Upper lobe of left lung (tissue), 6 donors: ENCODE results near the gene ZNF577. TPM values are rescaled to one million over a fixed set of nuclear protein-coding genes. Genes with fewer than 3 reads are reported as not detected.
A peak's percentile ranks its signal among the peaks of the same experiment; 100 is the strongest.

ENCODE experiments used
- ATAC-seq, 2 donors: fragments of 200-7000 bp; cut with Tn5 transposase; one replicate each; pipeline ENCODE4 v1.9.1; 2022; ENCODE audit warnings: mild to moderate bottlenecking in 2 of 2, moderate library complexity in 2 of 2; ENCODE audit not compliant: low FRiP score in 2 of 2
- DNase-seq, 2 donors: peaks; one replicate each; pipeline ENCODE4 v3.0.0-alpha.2; 2019 to 2020
- H3K27ac ChIP-seq, 4 donors: fragments of 200-600 bp; sonication (generic); one replicate each; pipeline ENCODE4 v1.5.1; 2016 to 2019
- H3K27me3 ChIP-seq, 4 donors: fragments of 200-600 bp; sonication (generic); one replicate each; pipeline ENCODE4 v1.5.1; 2017 to 2019
- H3K36me3 ChIP-seq, 4 donors: fragments of 200-600 bp; sonication (generic); one replicate each; pipeline ENCODE4 v1.5.1; 2016 to 2019
- H3K4me1 ChIP-seq, 4 donors: fragments of 200-600 bp; sonication (generic); one replicate each; pipeline ENCODE4 v1.5.1; 2018 to 2019
- H3K4me3 ChIP-seq, 4 donors: fragments of 200-600 bp; sonication (generic); one replicate each; pipeline ENCODE4 v1.5.1; 2017 to 2019; ENCODE audit warnings: mild to moderate bottlenecking in 2 of 4, moderate library complexity in 1 of 4
- H3K9me3 ChIP-seq, 4 donors: fragments of 200-600 bp; sonication (generic); one replicate each; pipeline ENCODE4 v1.5.1; 2018 to 2019
- EP300 ChIP-seq, 4 donors: sonication (generic); formaldehyde crosslinking; IDR thresholded peaks; one replicate each; pipeline ENCODE4 v1.5.1; 2017; ENCODE audit warnings: antibody characterized with exemption in 4 of 4, control low read depth in 2 of 4
- POLR2A ChIP-seq, 4 donors: fragments of 450-650 bp; IDR thresholded peaks; one replicate each; pipeline ENCODE4 v1.5.1; 2016 to 2017; ENCODE audit warnings: antibody characterized with exemption in 4 of 4, mild to moderate bottlenecking in 2 of 4
- POLR2AphosphoS5 ChIP-seq, 2 donors: sonication (generic); formaldehyde crosslinking; IDR thresholded peaks; one replicate each; pipeline ENCODE4 v1.5.1; 2017; ENCODE audit warnings: antibody characterized with exemption in 2 of 2
- WGBS, 2 donors: methylation state at CpG; one replicate each; pipeline ENCODE4 v1.1.5; 2017 to 2018; 5-methylcytosine and 5-hydroxymethylcytosine counted together
- total RNA-seq, 6 donors: library from RNA; depleted of rRNA in 4 of 6; stranded (reverse); fragments of >200 nt in 4 of 6; gene quantifications; one replicate each; pipeline versions ENCODE4 v1.1.0 to v1.2.1, GENCODE V29; 2016 to 2021
- TF ChIP-seq, protein P1 (sequence below), 6 experiments: fragments of 450-650 bp in 4 of 6; fragments of 200-600 bp in 2 of 6; sonication (generic) in 2 of 6; IDR thresholded peaks; one replicate each; pipeline ENCODE4 v1.5.1; 2016 to 2019; ENCODE audit warnings: antibody characterized with exemption in 6 of 6
- donor health status: DM: no; HTN: no; CAD: no; lungs with moderate emphysema.
- donor health status: DM: no; HTN: yes; CAD: no; lungs with severe emphysema.

The ZNF577 gene
- total RNA-seq, 6 donors from 2014 or later = 7.4 to 82.8 (median 12.1) TPM

- ATAC-seq = no peak
- 92 to 93% methylated on average over 3 of the region's 3 CpGs for WGBS, 2 donors
- no peaks in the 10 kb centered on the region for H3K36me3 ChIP-seq
- peak overlapping the region in 2 of 4 donors; percentile 17 to 56 for H3K27ac ChIP-seq
- H3K27me3 ChIP-seq = no peaks in the 10 kb centered on the region
- TF ChIP-seq EP300 (IDR thresholded peaks at IDR 0.05) (no peak), POLR2AphosphoS5 (IDR thresholded peaks at IDR 0.05) (no peak), POLR2A (IDR thresholded peaks at IDR 0.05) (no peak)
- TF ChIP-seq, protein P1, sequence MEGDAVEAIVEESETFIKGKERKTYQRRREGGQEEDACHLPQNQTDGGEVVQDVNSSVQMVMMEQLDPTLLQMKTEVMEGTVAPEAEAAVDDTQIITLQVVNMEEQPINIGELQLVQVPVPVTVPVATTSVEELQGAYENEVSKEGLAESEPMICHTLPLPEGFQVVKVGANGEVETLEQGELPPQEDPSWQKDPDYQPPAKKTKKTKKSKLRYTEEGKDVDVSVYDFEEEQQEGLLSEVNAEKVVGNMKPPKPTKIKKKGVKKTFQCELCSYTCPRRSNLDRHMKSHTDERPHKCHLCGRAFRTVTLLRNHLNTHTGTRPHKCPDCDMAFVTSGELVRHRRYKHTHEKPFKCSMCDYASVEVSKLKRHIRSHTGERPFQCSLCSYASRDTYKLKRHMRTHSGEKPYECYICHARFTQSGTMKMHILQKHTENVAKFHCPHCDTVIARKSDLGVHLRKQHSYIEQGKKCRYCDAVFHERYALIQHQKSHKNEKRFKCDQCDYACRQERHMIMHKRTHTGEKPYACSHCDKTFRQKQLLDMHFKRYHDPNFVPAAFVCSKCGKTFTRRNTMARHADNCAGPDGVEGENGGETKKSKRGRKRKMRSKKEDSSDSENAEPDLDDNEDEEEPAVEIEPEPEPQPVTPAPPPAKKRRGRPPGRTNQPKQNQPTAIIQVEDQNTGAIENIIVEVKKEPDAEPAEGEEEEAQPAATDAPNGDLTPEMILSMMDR (IDR thresholded peaks at IDR 0.05) = no peak
- H3K4me3 ChIP-seq = no peak overlapping the region
- DNase-seq = no peak
- H3K4me1 ChIP-seq = peaks cover 0 to 5% (median 0%) of the 10 kb centered on the region in 4 donors
- peaks cover 0 to 12% (median 0%) of the 10 kb centered on the region in 4 donors for H3K9me3 ChIP-seq
Observed at GRCh38 chr19:51822946-51823345, 64.8 kb downstream of the ZNF577 start.

- peaks cover 0 to 5% (median 0%) of the 10 kb centered on the region in 4 donors for H3K4me1 ChIP-seq
- H3K9me3 ChIP-seq = peaks cover 0 to 12% (median 0%) of the 10 kb centered on the region in 4 donors
- H3K4me3 ChIP-seq = no peak overlapping the region
- TF ChIP-seq EP300 (IDR thresholded peaks at IDR 0.05) = no peak
- no peak for TF ChIP-seq POLR2AphosphoS5 (IDR thresholded peaks at IDR 0.05)
- TF ChIP-seq, protein P1 (IDR thresholded peaks at IDR 0.05) = no peak
- peak in 1 of 4 donors; percentile 19 for TF ChIP-seq POLR2A (IDR thresholded peaks at IDR 0.05)
- H3K27me3 ChIP-seq = no peaks in the 10 kb centered on the region
- 67 to 77% methylated on average over 2 of the region's 2 CpGs for WGBS, 2 donors
- ATAC-seq (peak in 1 of 2 donors; percentile 34), DNase-seq (no peak)
- peak overlapping the region in 3 of 4 donors; percentile 17 to 39 (median 28) for H3K27ac ChIP-seq
- H3K36me3 ChIP-seq = no peaks in the 10 kb centered on the region
Observed at GRCh38 chr19:51822325-51822724, 65.4 kb downstream of the ZNF577 start.

GRCh38 chr19:51821921-51822320 lies 65.8 kb downstream of the ZNF577 start:
- Histone ChIP-seq H3K9me3 (peaks cover 0 to 12% (median 0%) of the 10 kb centered on the region in 4 donors), H3K27me3 (no peaks in the 10 kb centered on the region), H3K4me1 (peaks cover 0 to 5% (median 0%) of the 10 kb centered on the region in 4 donors), H3K27ac (peak overlapping the region in 3 of 4 donors; percentile 17 to 39 (median 28)), H3K4me3 (no peak overlapping the region), H3K36me3 (no peaks in the 10 kb centered on the region)
- ATAC-seq (no peak), DNase-seq (no peak)
- TF ChIP-seq, protein P1 (IDR thresholded peaks at IDR 0.05) = no peak
- TF ChIP-seq POLR2AphosphoS5 (IDR thresholded peaks at IDR 0.05) (no peak), POLR2A (IDR thresholded peaks at IDR 0.05) (no peak), EP300 (IDR thresholded peaks at IDR 0.05) (no peak)

- WGBS, 2 donors = 50 to 53% methylated on average over 3 of the region's 3 CpGs
- Histone ChIP-seq H3K4me1 (peaks cover 0 to 5% (median 0%) of the 10 kb centered on the region in 4 donors), H3K9me3 (peaks cover 0 to 10% (median 0%) of the 10 kb centered on the region in 4 donors), H3K27ac (peak overlapping the region in 1 of 4 donors; percentile 28), H3K36me3 (no peaks in the 10 kb centered on the region), H3K4me3 (no peak overlapping the region), H3K27me3 (no peaks in the 10 kb centered on the region)
- ATAC-seq (no peak), DNase-seq (no peak)
- TF ChIP-seq EP300 (IDR thresholded peaks at IDR 0.05) = no peak
- no peak for TF ChIP-seq POLR2AphosphoS5 (IDR thresholded peaks at IDR 0.05)
- no peak for TF ChIP-seq POLR2A (IDR thresholded peaks at IDR 0.05)
- TF ChIP-seq, protein P1 (IDR thresholded peaks at IDR 0.05) = no peak
Observed at GRCh38 chr19:51821456-51821855, 66.3 kb downstream of the ZNF577 start.

Other genes starting within 250 kb of the ZNF577 start
- 10 to 100 TPM in 4 of 6 donors, 1 to 10 TPM in 1, not detected in 1; 5.0 to 44.6 (median 22.3) TPM for gene SIGLEC14, start 241.1 kb downstream of the ZNF577 start, total RNA-seq
- gene SPACA6, start 194.6 kb downstream of the ZNF577 start, total RNA-seq = 100 to 1,000 TPM in 1 of 6 donors, 10 to 100 TPM in 4, 1 to 10 TPM in 1; 6.2 to 157 (median 19.7) TPM
- 1 to 10 TPM in 2 of 6 donors, under 1 TPM in 1, not detected in 3; 0.30 to 1.9 (median 1.8) TPM for gene HAS1, start 164.0 kb downstream of the ZNF577 start, total RNA-seq
- 100 to 1,000 TPM in 1 of 6 donors, 10 to 100 TPM in 5; 17.0 to 105 (median 39.8) TPM for gene FPR1, start 136.1 kb downstream of the ZNF577 start, total RNA-seq
- 10 to 100 TPM in 3 of 6 donors, 1 to 10 TPM in 3; 4.2 to 52.4 (median 20.5) TPM for gene FPR2, start 126.8 kb downstream of the ZNF577 start, total RNA-seq
- 10 to 100 TPM in 5 of 6 donors, 1 to 10 TPM in 1; 8.8 to 50.9 (median 20.1) TPM for gene FPR3, start 92.8 kb downstream of the ZNF577 start, total RNA-seq
- 10 to 100 TPM in 5 of 6 donors, 1 to 10 TPM in 1; 6.3 to 37.7 (median 11.5) TPM for gene ZNF649, start 17.1 kb upstream of the ZNF577 start, total RNA-seq
- 1 to 10 TPM; 3.1 to 8.2 (median 6.1) TPM for gene ZNF613, start 39.5 kb upstream of the ZNF577 start, total RNA-seq
- 10 to 100 TPM in 5 of 6 donors, 1 to 10 TPM in 1; 3.1 to 29.3 (median 11.4) TPM for gene ZNF350, start 98.9 kb upstream of the ZNF577 start, total RNA-seq
- gene ZNF615, start 120.3 kb upstream of the ZNF577 start, total RNA-seq = 10 to 100 TPM in 2 of 6 donors, 1 to 10 TPM in 4; 5.8 to 14.3 (median 8.6) TPM
- 1 to 10 TPM in 5 of 6 donors, under 1 TPM in 1; 0.78 to 7.1 (median 5.9) TPM for gene ZNF614, start 140.4 kb upstream of the ZNF577 start, total RNA-seq
- gene ZNF432, start 160.9 kb upstream of the ZNF577 start, total RNA-seq = 10 to 100 TPM in 5 of 6 donors, 1 to 10 TPM in 1; 8.4 to 16.3 (median 12.8) TPM
- 10 to 100 TPM; 13.7 to 32.5 (median 17.1) TPM for gene ZNF841, start 207.8 kb upstream of the ZNF577 start, total RNA-seq